HEK293T (cell line): Measurements from ENCODE around the gene CD226.
"Not testable (repeated sequence)": the region's sequence is repeated elsewhere in the genome, so short reads cannot be mapped to it uniquely, and the experiment has no call there.

Source experiments
- CTCF ChIA-PET: fragments of 350-600 bp; formaldehyde crosslinking; extraction: SDS; loops from one replicate; lab custom pipeline; 2021; ENCODE audit warnings: antibody characterized with exemption, inconsistent platforms; lab: Yijun Ruan, JAX
- POLR2A ChIA-PET: fragments of 350-600 bp; formaldehyde crosslinking; extraction: SDS; loops from one replicate; lab custom pipeline; 2020; ENCODE audit warnings: antibody characterized with exemption, inconsistent platforms; lab: Yijun Ruan, JAX
- DNase-seq: peaks from one replicate; pipeline ENCODE4 v3.0.0; 2012; ENCODE audit warnings: mixed read lengths; ENCODE audit errors: extremely low spot score
- ARNT ChIP-seq: fragments of 450-650 bp; IDR thresholded peaks from 2 replicates; pipeline ENCODE4 v1.6.1; 2017; ENCODE audit warnings: mild to moderate bottlenecking
- BHLHE40 ChIP-seq: fragments of 450-650 bp; IDR thresholded peaks from 2 replicates; pipeline ENCODE4 v1.6.1; 2016; ENCODE audit warnings: mild to moderate bottlenecking, moderate library complexity, borderline replicate concordance
- CTBP1 ChIP-seq: fragments of 450-650 bp; IDR thresholded peaks from 2 replicates; pipeline ENCODE4 v1.6.1; 2016; ENCODE audit warnings: borderline replicate concordance
- ELF4 ChIP-seq: fragments of 450-650 bp; IDR thresholded peaks from 2 replicates; pipeline ENCODE4 v1.6.1; 2017; ENCODE audit warnings: antibody characterized with exemption
- FOXA1 ChIP-seq: fragments of 450-650 bp; IDR thresholded peaks from 2 replicates; pipeline ENCODE4 v1.6.1; 2016; ENCODE audit warnings: mild to moderate bottlenecking
- FOXK2 ChIP-seq: fragments of 450-650 bp; IDR thresholded peaks from 2 replicates; pipeline ENCODE4 v1.6.1; 2016; ENCODE audit warnings: mild to moderate bottlenecking
- FOXM1 ChIP-seq: fragments of 450-650 bp; IDR thresholded peaks from 2 replicates; pipeline ENCODE4 v1.6.1; 2017; ENCODE audit warnings: mild to moderate bottlenecking, borderline replicate concordance
- HDGF ChIP-seq: fragments of 450-650 bp; IDR thresholded peaks from 2 replicates; pipeline ENCODE4 v1.6.1; 2017; ENCODE audit warnings: antibody characterized with exemption, borderline replicate concordance
- L3MBTL2 ChIP-seq: fragments of 450-650 bp; conservative IDR thresholded peaks from 2 replicates; pipeline ENCODE4 v1.6.1; 2016; ENCODE audit warnings: mild to moderate bottlenecking
- LEF1 ChIP-seq: fragments of 450-650 bp; IDR thresholded peaks from 2 replicates; pipeline ENCODE4 v1.6.1; 2017; ENCODE audit warnings: mild to moderate bottlenecking, borderline replicate concordance
- NFRKB ChIP-seq: fragments of 450-650 bp; IDR thresholded peaks from 2 replicates; pipeline ENCODE4 v1.6.1; 2016; ENCODE audit warnings: mild to moderate bottlenecking, moderate library complexity
- PKNOX1 ChIP-seq: fragments of 450-650 bp; IDR thresholded peaks from 2 replicates; pipeline ENCODE4 v1.6.1; 2016
- SP1 ChIP-seq: fragments of 450-650 bp; IDR thresholded peaks from 2 replicates; pipeline ENCODE4 v1.6.1; 2017
- SUZ12 ChIP-seq: fragments of 450-650 bp; IDR thresholded peaks from 2 replicates; pipeline ENCODE4 v1.6.1; 2016; ENCODE audit warnings: mild to moderate bottlenecking
- TARDBP ChIP-seq: fragments of 450-650 bp; IDR thresholded peaks from 2 replicates; pipeline ENCODE4 v1.6.1; 2016
- ZNF384 ChIP-seq: fragments of 450-650 bp; IDR thresholded peaks from 2 replicates; pipeline ENCODE4 v1.6.1; 2016

The CD226 gene

GRCh38 chr18:69883781-69884180 is 63.9 kb downstream of the CD226 start:
- no peak for DNase-seq
- ChIA-PET POLR2A (no interaction called here), CTCF (no interaction called here)
- TF ChIP-seq CTBP1 (no peak), FOXM1 (no peak), FOXA1 (no peak), FOXK2 (no peak), ARNT (no peak), LEF1 (no peak), PKNOX1 (no peak), L3MBTL2 (no peak), HDGF (no peak), TARDBP (no peak), SP1 (no peak), ELF4 (no peak), BHLHE40 (no peak)

- DNase-seq = no peak
- CTCF ChIA-PET = no interaction called here
- TF ChIP-seq L3MBTL2 (no peak), FOXK2 (no peak), ARNT (no peak), FOXA1 (no peak), NFRKB (no peak), CTBP1 (no peak), BHLHE40 (no peak), LEF1 (no peak), ZNF384 (no peak), TARDBP (no peak), SP1 (no peak), HDGF (no peak), ELF4 (no peak), FOXM1 (no peak)
- POLR2A ChIA-PET = no interaction called here
These were observed 64.6 kb downstream of the CD226 start for GRCh38 chr18:69882965-69883668.

- POLR2A ChIA-PET = no interaction called here
- CTCF ChIA-PET = no interaction called here
- TF ChIP-seq SP1 = no peak
- TF ChIP-seq HDGF = no peak
- TF ChIP-seq PKNOX1 = no peak
- TF ChIP-seq CTBP1 = no peak
- no peak for TF ChIP-seq NFRKB
- no peak for TF ChIP-seq ARNT
- no peak for TF ChIP-seq FOXM1
- no peak for TF ChIP-seq FOXK2
- no peak for TF ChIP-seq L3MBTL2
- TF ChIP-seq FOXA1 = no peak
- TF ChIP-seq BHLHE40 = no peak
- no peak for TF ChIP-seq SUZ12
- no peak for TF ChIP-seq ZNF384
- no peak for TF ChIP-seq LEF1
- TF ChIP-seq TARDBP = no peak
- TF ChIP-seq ELF4 = no peak
- DNase-seq = no peak
These were observed 67.6 kb downstream of the CD226 start for GRCh38 chr18:69880083-69880482.

GRCh38 chr18:69879051-69879450 is 68.6 kb downstream of the CD226 start:
- POLR2A ChIA-PET, DNase-seq: not testable (repeated sequence)

GRCh38 chr18:69878213-69878933 is 69.3 kb downstream of the CD226 start:
- TF ChIP-seq FOXM1 = no peak
- no peak for TF ChIP-seq ARNT
- TF ChIP-seq SUZ12 = no peak
- TF ChIP-seq PKNOX1 = no peak
- no peak for TF ChIP-seq L3MBTL2
- no peak for TF ChIP-seq HDGF
- no peak for TF ChIP-seq FOXA1
- no peak for TF ChIP-seq SP1
- no peak for TF ChIP-seq TARDBP
- TF ChIP-seq NFRKB = no peak
- no peak for TF ChIP-seq ZNF384
- TF ChIP-seq FOXK2 = no peak
- TF ChIP-seq LEF1 = no peak
- TF ChIP-seq BHLHE40 = no peak
- no peak for TF ChIP-seq ELF4
- no peak for TF ChIP-seq CTBP1
- ChIA-PET POLR2A (no interaction called here), CTCF (no interaction called here)
- DNase-seq = no peak

More at GRCh38 chr18:69879051-69879450, 68.6 kb downstream of the CD226 start:
- CTCF ChIA-PET = not testable (repeated sequence)

- TF ChIP-seq CTBP1 (no peak), SP1 (no peak), FOXM1 (no peak), L3MBTL2 (no peak), HDGF (no peak), ZNF384 (no peak), NFRKB (no peak), FOXA1 (no peak), ARNT (no peak), PKNOX1 (no peak), BHLHE40 (no peak)
- no peak for DNase-seq
- CTCF ChIA-PET = no interaction called here
- POLR2A ChIA-PET = no interaction called here
These were observed 71.2 kb downstream of the CD226 start for GRCh38 chr18:69876490-69876889.
